ENCODE measurements around the gene GNB1.

- TF ChIP-seq CTCF (IDR thresholded peaks at IDR 0.05; ENCODE audit: borderline replicate concordance, extremely low read depth, low read length, poor library complexity, severe bottlenecking) (no peak), EZH2 (IDR thresholded peaks at IDR 0.05; ENCODE audit: borderline replicate concordance, low read depth, low read length, severe bottlenecking) (no peak)
Measured at GRCh38 chr1:1806890-1807289, 84.0 kb downstream of the GNB1 start.

Measured in DND-41 (cell line).